AG09319 (cell line): Measurements from ENCODE around the gene DNAH17.

Experiments
- DNase-seq: peaks from one replicate; pipeline ENCODE4 v3.0.0-alpha.2; 2010; ENCODE audit warnings: low read depth; ENCODE audit errors: extremely low read depth
- CTCF ChIP-seq: IDR thresholded peaks from 2 replicates; pipeline ENCODE4 v1.5.1; 2011; ENCODE audit warnings: low read depth, mild to moderate bottlenecking, inconsistent platforms, low read length, moderate library complexity

The DNAH17 gene

GRCh38 chr17:78403822-78404221, 173.4 kb downstream of the DNAH17 start:
- no peak for DNase-seq
- TF ChIP-seq CTCF: no peak

- DNase-seq: no peak
Observed at GRCh38 chr17:78401891-78402290, 175.3 kb downstream of the DNAH17 start.

DNA sequence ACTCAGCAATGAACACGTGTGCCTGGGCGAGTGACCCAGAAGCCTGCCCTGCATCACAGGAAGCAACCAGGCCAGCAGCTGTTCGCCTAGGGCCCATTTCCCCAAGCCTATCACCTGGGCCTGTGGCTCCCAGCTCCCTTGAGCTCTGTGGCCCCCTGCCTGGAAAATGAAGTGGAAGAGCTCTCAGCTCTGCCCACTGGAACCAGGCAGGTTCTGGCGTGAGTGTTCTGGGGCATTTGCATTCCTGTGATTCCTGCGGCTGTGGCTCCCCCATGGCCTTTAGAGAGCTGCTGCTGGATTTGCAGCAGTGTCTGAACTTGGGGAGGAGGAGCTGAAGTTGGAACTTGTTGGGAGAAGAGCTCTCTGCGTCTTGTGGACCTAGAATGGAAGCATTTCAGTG, 175.9 kb downstream of the DNAH17 start:
- DNase-seq: no peak
- no peak for TF ChIP-seq CTCF

More at GRCh38 chr17:78401891-78402290, 175.3 kb downstream of the DNAH17 start:
- TF ChIP-seq CTCF: no peak

GRCh38 chr17:78400581-78401240, 176.5 kb downstream of the DNAH17 start:
- DNase-seq: no peak
- no peak for TF ChIP-seq CTCF

DNA sequence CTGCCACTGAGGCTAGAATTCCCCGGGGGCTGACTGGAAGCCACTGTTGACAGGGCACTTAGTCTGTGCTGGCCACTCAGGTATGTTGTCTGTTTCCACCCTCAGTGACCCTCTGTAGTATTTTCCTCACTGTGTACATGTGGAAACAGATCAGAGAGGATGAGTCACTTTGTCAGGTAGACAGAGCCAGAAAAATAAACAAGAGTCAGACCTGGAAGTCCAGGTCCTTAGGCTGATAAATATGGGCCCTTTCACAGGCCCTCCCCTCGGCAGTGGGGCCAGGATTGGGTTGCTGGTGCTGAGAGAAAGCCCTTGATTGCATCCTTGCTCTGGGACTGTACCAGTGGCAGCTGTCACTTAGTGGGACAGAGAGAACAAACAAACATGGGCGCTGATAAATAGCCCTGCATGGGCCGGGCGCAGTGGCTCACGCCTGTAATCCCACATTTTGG, 177.5 kb downstream of the DNAH17 start:
- DNase-seq: no peak

GRCh38 chr17:78399028-78399692, 178.0 kb downstream of the DNAH17 start:
- no peak for TF ChIP-seq CTCF
- no peak for DNase-seq

More for the DNA sequence above, 177.5 kb downstream of the DNAH17 start:
- no peak for TF ChIP-seq CTCF

GRCh38 chr17:78398390-78398789, 178.8 kb downstream of the DNAH17 start:
- no peak for TF ChIP-seq CTCF
- DNase-seq: no peak
